Endometrial microvascular endothelial cells (primary cell): ENCODE data around the gene HSPA1A. TPM values are rescaled to one million over a fixed set of nuclear protein-coding genes. Genes with fewer than 3 reads are reported as not detected.
"Not testable (repeated sequence)": the region's sequence is repeated elsewhere in the genome, so short reads cannot be mapped to it uniquely, and the experiment has no call there.

Experiments used
- in situ Hi-C: cut with HindIII; loops from 2 replicates; pipeline ENCODE4 v1.10.0; 2017; ENCODE audit warnings: low sequenced_read_pairs, low pct_unique_long_range_greater_than_20kb; ENCODE audit errors: inconsistent ontology term
- total RNA-seq: library from RNA; depleted of rRNA; stranded (reverse); fragments of >200 nt; gene quantifications from one replicate; pipeline ENCODE4 v1.2.3, GENCODE V29; 2015; ENCODE audit errors: inconsistent ontology term

HSPA1A gene
- total RNA-seq, 1 donor from 2014 or later, result 171 TPM

- in situ Hi-C loops, result no loop called here
These were observed 9.3 kb upstream of the HSPA1A start for GRCh38 chr6:31805939-31806469.

DNA sequence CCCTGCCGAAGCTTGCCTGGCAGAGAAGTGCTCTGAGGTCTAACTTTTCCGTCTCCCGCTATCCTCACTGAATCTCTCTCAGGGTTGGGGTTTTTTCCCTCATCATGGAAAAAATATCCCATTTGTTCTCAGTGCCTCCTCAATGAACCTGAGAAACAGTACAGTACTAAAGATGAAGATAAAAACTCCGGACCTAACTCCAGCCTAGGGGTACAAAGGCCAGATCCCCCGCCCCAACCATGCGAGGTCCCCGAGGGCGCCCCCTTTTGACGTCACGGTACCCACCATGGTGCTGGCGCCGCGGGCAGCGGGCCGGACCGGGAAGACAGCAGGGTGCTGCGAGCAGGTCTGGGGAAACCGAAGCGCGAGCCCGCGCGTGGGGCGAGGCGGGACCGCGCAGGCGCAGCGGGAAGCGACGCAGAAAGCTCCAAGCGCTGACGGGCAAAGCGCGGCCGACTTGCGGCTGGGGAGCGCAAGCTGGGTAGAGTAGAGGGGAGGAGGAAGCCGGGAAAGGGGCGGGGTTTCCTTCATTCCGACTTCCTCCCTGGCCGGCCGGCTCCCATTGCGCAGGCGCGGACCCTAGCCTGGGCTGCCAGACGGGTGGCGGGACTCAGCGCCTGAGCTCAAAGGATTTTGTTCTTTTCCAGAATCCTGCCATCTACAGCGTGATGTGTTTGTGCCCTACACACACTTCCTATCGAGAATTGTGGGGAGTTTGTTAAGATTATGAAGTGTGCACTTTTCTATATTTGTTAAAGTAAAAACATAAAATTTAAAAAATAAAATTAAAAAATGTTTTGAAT, 8.7 kb upstream of the HSPA1A start, which contains the start of gene LSM2:
LSM2 (minus strand) TSS at position 497 of the 803 bp plus-strand sequence; CDS start at position 288, 209 bp downstream.
- in situ Hi-C loops, result no loop called here

- in situ Hi-C loops, result not testable (repeated sequence)
These were observed 6.7 kb upstream of the HSPA1A start for GRCh38 chr6:31808599-31808998.

DNA sequence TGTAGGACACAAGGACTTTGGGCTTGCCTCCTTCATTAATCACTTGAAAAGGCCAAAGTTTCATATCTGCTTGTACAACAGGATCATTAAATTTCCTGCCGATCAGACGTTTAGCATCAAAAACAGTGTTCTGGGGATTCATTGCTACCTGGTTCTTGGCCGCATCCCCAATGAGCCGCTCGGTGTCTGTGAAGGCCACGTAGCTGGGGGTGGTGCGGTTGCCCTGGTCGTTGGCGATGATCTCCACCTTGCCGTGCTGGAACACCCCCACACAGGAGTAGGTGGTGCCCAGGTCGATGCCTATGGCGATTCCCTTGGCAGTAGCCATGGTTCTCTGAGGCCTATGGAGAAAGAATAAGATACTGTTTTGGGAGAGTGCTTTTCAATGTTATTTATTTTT, 3.7 kb upstream of the HSPA1A start:
- in situ Hi-C loops, result no loop called here

DNA sequence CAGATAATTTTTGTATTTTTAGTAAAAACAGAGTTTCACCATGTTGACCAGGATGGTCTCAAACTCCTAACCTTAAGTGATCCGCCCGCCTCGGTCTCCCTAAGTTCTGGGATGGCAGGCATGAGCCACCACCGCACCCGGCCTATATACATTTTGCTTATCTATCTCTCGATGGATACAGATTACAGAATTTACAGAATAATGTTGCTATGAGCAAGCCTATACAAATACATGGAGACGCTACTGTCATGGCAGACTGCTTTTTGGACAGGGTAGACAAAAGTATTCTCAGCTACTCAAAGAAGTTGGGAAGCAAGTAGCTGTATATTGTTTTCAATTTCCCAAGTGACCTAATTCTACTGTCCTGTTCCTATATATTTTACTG, 1.9 kb upstream of the HSPA1A start:
- in situ Hi-C loops, result no loop called here

DNA sequence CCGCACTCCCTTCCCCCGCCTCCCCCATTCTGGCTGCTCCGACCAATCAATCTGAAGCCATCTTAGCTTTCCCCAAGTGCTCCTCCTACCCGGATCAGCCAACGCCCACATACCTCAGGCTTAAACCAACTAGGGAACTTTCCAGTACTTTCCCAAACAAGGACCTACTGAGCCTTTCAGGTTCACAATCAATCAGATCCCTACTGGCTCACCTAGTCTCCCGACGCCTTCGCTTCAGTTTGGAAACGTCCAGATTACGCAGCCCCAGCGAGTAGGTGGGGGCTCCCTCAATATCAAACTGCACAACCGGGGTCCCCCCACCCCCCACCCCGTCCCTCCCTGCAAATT, 692 bp upstream of the HSPA1A start:
- in situ Hi-C loops, result no loop called here

- in situ Hi-C loops, result not testable (repeated sequence)
These were observed 2.0 kb downstream of the HSPA1A start for GRCh38 chr6:31817133-31817928.

GRCh38 chr6:31817929-31818511, 2.7 kb downstream of the HSPA1A start:
- in situ Hi-C loops, result not testable (repeated sequence)

- in situ Hi-C loops, result no loop called here
These were observed 4.5 kb downstream of the HSPA1A start for GRCh38 chr6:31819871-31820299.

DNA sequence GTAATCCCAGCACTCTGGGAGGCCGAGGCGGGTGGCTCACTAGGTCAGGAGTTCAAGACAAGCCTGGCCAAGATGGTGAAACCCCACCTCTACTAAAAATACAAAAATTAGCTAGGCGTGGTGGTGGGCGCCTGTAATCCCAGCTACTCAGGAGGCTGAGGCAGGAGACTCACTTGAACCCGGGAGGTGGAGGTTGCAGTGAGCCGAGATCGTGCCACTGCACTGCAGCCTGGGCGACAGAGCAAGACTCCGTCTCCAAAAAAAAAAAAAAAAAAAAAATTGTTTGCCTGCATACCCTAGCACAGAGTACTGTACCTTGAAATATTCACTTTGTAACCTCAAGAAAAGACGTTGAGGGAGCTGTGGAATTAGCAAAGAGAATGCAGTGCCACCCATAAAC, 5.1 kb downstream of the HSPA1A start:
- in situ Hi-C loops, result not testable (repeated sequence)

DNA sequence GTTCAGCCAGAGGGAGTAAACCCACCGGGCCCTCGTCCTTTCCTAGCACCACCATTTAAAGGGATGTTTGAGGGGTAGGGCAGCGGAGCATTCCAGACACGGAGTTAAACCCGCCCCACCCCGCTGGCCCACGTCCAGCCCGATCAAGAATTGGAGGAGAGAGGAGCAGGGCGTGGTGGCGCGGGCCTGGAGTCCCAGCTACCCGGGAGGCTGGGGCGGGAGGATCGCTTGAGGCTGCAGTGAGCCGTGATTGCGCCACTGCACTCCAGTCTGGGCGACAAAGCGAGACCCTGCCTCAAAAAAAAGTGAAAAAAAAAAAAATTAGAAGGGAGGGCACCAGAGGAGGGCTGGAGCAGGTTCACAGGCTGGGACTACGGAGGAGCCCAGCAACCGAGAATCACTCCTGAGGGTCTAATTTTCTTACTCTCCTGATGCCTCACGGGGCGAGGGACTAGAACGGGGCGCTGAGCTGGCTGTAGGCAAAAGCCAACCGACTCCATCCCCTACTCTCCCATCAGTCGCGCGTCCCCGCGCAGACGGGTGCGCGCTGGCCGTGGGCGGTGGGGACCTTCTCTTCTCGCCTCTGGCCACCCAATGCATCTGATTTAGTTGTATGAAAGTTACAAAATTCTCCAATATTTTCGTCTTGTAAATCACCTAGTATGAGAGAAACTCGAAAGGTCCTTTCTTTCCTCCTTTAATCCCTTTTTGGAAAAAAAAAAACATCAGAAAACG, 6.1 kb downstream of the HSPA1A start:
- in situ Hi-C loops, result no loop called here

GRCh38 chr6:31822036-31822821, 6.9 kb downstream of the HSPA1A start:
- in situ Hi-C loops, result no loop called here

GRCh38 chr6:31823592-31824196, 8.4 kb downstream of the HSPA1A start:
- in situ Hi-C loops, result not testable (repeated sequence)

GRCh38 chr6:31825553-31825952, 10.2 kb downstream of the HSPA1A start:
- in situ Hi-C loops, result no loop called here

DNA sequence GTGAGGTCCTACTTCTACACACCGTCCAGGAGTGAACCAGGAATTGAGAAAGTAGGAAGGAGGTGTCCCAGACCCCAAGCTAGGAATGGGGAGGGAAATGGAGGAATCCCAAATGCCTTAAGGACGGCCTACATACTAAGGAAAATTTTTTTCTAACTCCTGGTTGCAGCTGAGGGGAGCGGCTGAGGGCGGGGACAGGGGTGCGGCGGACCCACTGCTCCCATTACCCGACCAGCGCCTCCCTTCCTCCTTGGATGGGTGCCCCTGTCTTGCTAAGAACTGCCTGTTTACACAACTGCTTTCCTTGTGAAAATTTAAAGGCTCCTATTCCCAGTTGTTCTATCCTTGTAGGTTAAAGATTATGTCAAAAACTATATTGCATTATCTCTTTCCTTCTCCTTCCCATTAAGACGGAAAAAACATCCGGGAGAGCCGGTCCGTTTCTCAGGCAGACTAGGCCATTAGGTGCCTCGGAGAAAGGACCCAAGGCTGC, 11.5 kb downstream of the HSPA1A start:
- in situ Hi-C loops, result no loop called here

DNA sequence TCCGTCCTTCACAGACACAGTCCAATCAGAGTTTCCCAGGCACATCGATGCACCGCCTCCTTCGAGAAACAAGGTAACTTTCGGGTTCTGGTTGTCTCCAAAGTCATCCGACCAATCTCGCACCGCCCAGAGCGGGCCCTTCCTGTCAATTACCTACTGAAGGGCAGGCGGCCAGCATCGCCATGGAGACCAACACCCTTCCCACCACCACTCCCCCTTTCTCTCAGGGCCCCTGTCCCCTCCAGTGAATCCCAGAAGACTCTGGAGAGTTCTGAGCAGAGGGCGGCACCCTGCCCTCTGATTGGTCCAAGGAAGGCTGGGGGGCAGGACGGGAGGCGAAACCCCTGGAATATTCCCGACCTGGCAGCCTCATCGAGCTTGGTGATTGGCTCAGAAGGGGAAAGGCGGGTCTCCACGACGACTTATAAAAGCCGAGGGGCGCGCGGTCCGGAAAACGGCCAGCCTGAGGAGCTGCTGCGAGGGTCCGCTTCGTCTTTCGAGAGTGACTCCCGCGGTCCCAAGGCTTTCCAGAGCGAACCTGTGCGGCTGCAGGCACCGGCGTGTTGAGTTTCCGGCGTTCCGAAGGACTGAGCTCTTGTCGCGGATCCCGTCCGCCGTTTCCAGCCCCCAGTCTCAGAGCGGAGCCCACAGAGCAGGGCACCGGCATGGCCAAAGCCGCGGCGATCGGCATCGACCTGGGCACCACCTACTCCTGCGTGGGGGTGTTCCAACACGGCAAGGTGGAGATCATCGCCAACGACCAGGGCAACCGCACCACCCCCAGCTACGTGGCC, 12.1 kb downstream of the HSPA1A start, which contains the start of gene HSPA1B:
HSPA1B (plus strand) TSS at position 453 of the 794 bp plus-strand sequence; CDS start at position 666, 213 bp downstream.
- in situ Hi-C loops, result no loop called here
